Erythroblast (primary cell): ENCODE data around the gene AK5.

Experiments
- GATA1 ChIP-seq: IDR thresholded peaks from 2 replicates; pipeline ENCODE4 v1.6.1; 2011; ENCODE audit warnings: low read depth, mild to moderate bottlenecking, control low read depth, low read length, moderate library complexity
- POLR2A ChIP-seq: IDR thresholded peaks from 2 replicates; pipeline ENCODE4 v1.6.1; 2011; ENCODE audit warnings: mild to moderate bottlenecking, low read length

GRCh38 chr1:77509051-77509492, 227.3 kb downstream of the AK5 start:
- TF ChIP-seq POLR2A (no peak), GATA1 (no peak)
